HEK293 (cell line): ENCODE results near the gene ZNF599.

Experiments
- GFI1B ChIP-seq: fragments of 450-650 bp; formaldehyde crosslinking; IDR thresholded peaks from 2 replicates; pipeline ENCODE4 v1.5.1; 2016; ENCODE audit warnings: missing biosample characterization, missing genetic modification characterization
- KLF10 ChIP-seq: fragments of 450-650 bp; IDR thresholded peaks from 2 replicates; pipeline ENCODE4 v1.5.1; 2018; ENCODE audit warnings: missing biosample characterization, mild to moderate bottlenecking, missing genetic modification characterization
- PATZ1 ChIP-seq: fragments of 450-650 bp; formaldehyde crosslinking; IDR thresholded peaks from 2 replicates; pipeline ENCODE4 v1.5.1; 2016; ENCODE audit warnings: missing biosample characterization, missing genetic modification characterization
- REPIN1 ChIP-seq: fragments of 450-650 bp; formaldehyde crosslinking; IDR thresholded peaks from 2 replicates; pipeline ENCODE4 v1.5.1; 2017; ENCODE audit warnings: missing biosample characterization, missing genetic modification characterization, low read depth
- SCRT1 ChIP-seq: fragments of 450-650 bp; formaldehyde crosslinking; IDR thresholded peaks from 2 replicates; pipeline ENCODE4 v1.5.1; 2016; ENCODE audit warnings: missing biosample characterization, missing genetic modification characterization, borderline replicate concordance
- ZNF146 ChIP-seq: fragments of 450-650 bp; formaldehyde crosslinking; IDR thresholded peaks from 2 replicates; pipeline ENCODE4 v1.5.1; 2016; ENCODE audit warnings: missing biosample characterization, missing genetic modification characterization
- ZNF155 ChIP-seq: fragments of 450-650 bp; formaldehyde crosslinking; IDR thresholded peaks from 2 replicates; pipeline ENCODE4 v1.5.1; 2016; ENCODE audit warnings: missing biosample characterization, missing genetic modification characterization
- ZNF157 ChIP-seq: fragments of 450-650 bp; formaldehyde crosslinking; IDR thresholded peaks from 2 replicates; pipeline ENCODE4 v1.5.1; 2016; ENCODE audit warnings: missing biosample characterization, missing genetic modification characterization
- ZNF174 ChIP-seq: fragments of 450-650 bp; formaldehyde crosslinking; IDR thresholded peaks from 2 replicates; pipeline ENCODE4 v1.5.0; 2017; ENCODE audit warnings: missing biosample characterization, mild to moderate bottlenecking, missing genetic modification characterization
- ZNF2 ChIP-seq: fragments of 450-650 bp; formaldehyde crosslinking; IDR thresholded peaks from 2 replicates; pipeline ENCODE4 v1.5.1; 2016; ENCODE audit warnings: missing biosample characterization, missing genetic modification characterization
- ZNF202 ChIP-seq: fragments of 450-650 bp; formaldehyde crosslinking; IDR thresholded peaks from 2 replicates; pipeline ENCODE4 v1.5.1; 2016; ENCODE audit warnings: missing biosample characterization, missing genetic modification characterization, borderline replicate concordance
- ZNF239 ChIP-seq: fragments of 450-650 bp; formaldehyde crosslinking; IDR thresholded peaks from 2 replicates; pipeline ENCODE4 v1.5.1; 2016; ENCODE audit warnings: missing biosample characterization, missing genetic modification characterization
- ZNF302 ChIP-seq: fragments of 450-650 bp; formaldehyde crosslinking; IDR thresholded peaks from 2 replicates; pipeline ENCODE4 v1.5.1; 2016; ENCODE audit warnings: missing biosample characterization, missing genetic modification characterization, low read depth
- ZNF350 ChIP-seq: fragments of 450-650 bp; formaldehyde crosslinking; IDR thresholded peaks from 2 replicates; pipeline ENCODE4 v1.5.0; 2017; ENCODE audit warnings: missing biosample characterization, mild to moderate bottlenecking, missing genetic modification characterization
- ZNF449 ChIP-seq: fragments of 450-650 bp; formaldehyde crosslinking; IDR thresholded peaks from 2 replicates; pipeline ENCODE4 v1.5.1; 2017; ENCODE audit warnings: missing biosample characterization, mild to moderate bottlenecking, missing genetic modification characterization, moderate library complexity
- ZNF48 ChIP-seq: fragments of 450-650 bp; formaldehyde crosslinking; IDR thresholded peaks from 2 replicates; pipeline ENCODE4 v1.5.1; 2016; ENCODE audit warnings: missing biosample characterization, missing genetic modification characterization
- ZNF501 ChIP-seq: fragments of 450-650 bp; formaldehyde crosslinking; IDR thresholded peaks from 2 replicates; pipeline ENCODE4 v1.5.1; 2016; ENCODE audit warnings: missing biosample characterization, missing genetic modification characterization
- ZNF561 ChIP-seq: fragments of 450-650 bp; IDR thresholded peaks from 2 replicates; pipeline ENCODE4 v1.5.1; 2018; ENCODE audit warnings: missing biosample characterization, missing genetic modification characterization, borderline replicate concordance
- ZNF596 ChIP-seq: fragments of 450-650 bp; IDR thresholded peaks from 2 replicates; pipeline ENCODE4 v1.5.0; 2018; ENCODE audit warnings: missing biosample characterization, mild to moderate bottlenecking, missing genetic modification characterization, moderate library complexity
- ZNF621 ChIP-seq: fragments of 450-650 bp; formaldehyde crosslinking; IDR thresholded peaks from 2 replicates; pipeline ENCODE4 v1.5.1; 2017; ENCODE audit warnings: missing biosample characterization, missing genetic modification characterization
- ZNF639 ChIP-seq: fragments of 450-650 bp; formaldehyde crosslinking; IDR thresholded peaks from 2 replicates; pipeline ENCODE4 v1.5.1; 2016; ENCODE audit warnings: missing biosample characterization, missing genetic modification characterization
- ZNF670 ChIP-seq: fragments of 450-650 bp; formaldehyde crosslinking; IDR thresholded peaks from 2 replicates; pipeline ENCODE4 v1.5.1; 2016; ENCODE audit warnings: missing biosample characterization, missing genetic modification characterization, low read depth
- ZNF785 ChIP-seq: fragments of 450-650 bp; formaldehyde crosslinking; IDR thresholded peaks from 2 replicates; pipeline ENCODE4 v1.5.1; 2016; ENCODE audit warnings: missing biosample characterization, missing genetic modification characterization
- ZSCAN5A ChIP-seq: fragments of 450-650 bp; formaldehyde crosslinking; IDR thresholded peaks from 2 replicates; pipeline ENCODE4 v1.5.1; 2016; ENCODE audit warnings: missing biosample characterization, missing genetic modification characterization
- TF ChIP-seq, protein P1 (sequence below): fragments of 450-650 bp; formaldehyde crosslinking; IDR thresholded peaks from 2 replicates; pipeline ENCODE4 v1.5.1; 2016; ENCODE audit warnings: missing biosample characterization, missing genetic modification characterization, borderline replicate concordance
- TF ChIP-seq, protein P2 (sequence below): fragments of 450-650 bp; formaldehyde crosslinking; IDR thresholded peaks from 2 replicates; pipeline ENCODE4 v1.5.1; 2017; ENCODE audit warnings: missing biosample characterization, missing genetic modification characterization

ZNF599 gene

DNA sequence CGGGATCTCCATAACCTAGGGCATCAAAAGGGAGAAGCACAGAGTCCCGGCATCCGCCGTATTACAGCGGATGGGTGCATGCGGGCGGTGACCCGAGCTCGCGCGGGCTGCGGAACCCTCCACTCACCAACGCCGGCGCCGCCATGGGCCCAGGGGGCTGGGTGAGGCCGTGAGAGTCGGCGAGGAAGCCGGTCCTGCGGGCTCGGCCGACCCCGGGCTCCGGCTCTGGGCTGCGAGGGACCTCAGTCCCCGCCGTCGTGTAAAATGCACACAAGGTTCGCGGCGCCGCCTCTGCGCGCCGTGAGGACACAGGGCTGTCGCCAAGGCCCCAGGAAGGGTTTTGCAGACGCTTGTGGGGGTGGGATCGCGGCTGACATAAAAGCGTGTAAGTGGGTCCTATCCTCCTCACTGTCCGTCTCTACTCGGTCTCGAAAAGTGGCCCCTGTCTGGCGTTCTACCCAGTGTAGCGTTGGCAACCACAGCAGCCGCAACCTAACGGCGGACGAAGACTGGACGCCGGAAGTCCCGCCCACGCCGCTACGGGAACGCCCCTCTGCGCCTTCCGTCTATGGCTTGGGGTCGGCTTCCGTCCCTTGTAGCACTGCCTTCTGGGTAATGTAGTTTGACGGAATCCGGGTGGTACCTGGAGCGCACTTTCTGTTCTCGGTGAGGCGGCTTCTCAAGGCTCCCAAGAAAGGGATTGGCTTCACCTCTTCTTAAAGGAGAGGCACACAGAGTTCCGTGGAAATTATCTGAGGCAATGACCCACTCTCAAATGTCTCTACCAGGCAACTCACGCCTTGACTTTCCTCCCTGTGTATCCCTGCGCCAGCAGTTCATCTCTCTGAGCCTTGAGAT, at the start of gene ZNF599 (continued):
- TF ChIP-seq, protein P1, sequence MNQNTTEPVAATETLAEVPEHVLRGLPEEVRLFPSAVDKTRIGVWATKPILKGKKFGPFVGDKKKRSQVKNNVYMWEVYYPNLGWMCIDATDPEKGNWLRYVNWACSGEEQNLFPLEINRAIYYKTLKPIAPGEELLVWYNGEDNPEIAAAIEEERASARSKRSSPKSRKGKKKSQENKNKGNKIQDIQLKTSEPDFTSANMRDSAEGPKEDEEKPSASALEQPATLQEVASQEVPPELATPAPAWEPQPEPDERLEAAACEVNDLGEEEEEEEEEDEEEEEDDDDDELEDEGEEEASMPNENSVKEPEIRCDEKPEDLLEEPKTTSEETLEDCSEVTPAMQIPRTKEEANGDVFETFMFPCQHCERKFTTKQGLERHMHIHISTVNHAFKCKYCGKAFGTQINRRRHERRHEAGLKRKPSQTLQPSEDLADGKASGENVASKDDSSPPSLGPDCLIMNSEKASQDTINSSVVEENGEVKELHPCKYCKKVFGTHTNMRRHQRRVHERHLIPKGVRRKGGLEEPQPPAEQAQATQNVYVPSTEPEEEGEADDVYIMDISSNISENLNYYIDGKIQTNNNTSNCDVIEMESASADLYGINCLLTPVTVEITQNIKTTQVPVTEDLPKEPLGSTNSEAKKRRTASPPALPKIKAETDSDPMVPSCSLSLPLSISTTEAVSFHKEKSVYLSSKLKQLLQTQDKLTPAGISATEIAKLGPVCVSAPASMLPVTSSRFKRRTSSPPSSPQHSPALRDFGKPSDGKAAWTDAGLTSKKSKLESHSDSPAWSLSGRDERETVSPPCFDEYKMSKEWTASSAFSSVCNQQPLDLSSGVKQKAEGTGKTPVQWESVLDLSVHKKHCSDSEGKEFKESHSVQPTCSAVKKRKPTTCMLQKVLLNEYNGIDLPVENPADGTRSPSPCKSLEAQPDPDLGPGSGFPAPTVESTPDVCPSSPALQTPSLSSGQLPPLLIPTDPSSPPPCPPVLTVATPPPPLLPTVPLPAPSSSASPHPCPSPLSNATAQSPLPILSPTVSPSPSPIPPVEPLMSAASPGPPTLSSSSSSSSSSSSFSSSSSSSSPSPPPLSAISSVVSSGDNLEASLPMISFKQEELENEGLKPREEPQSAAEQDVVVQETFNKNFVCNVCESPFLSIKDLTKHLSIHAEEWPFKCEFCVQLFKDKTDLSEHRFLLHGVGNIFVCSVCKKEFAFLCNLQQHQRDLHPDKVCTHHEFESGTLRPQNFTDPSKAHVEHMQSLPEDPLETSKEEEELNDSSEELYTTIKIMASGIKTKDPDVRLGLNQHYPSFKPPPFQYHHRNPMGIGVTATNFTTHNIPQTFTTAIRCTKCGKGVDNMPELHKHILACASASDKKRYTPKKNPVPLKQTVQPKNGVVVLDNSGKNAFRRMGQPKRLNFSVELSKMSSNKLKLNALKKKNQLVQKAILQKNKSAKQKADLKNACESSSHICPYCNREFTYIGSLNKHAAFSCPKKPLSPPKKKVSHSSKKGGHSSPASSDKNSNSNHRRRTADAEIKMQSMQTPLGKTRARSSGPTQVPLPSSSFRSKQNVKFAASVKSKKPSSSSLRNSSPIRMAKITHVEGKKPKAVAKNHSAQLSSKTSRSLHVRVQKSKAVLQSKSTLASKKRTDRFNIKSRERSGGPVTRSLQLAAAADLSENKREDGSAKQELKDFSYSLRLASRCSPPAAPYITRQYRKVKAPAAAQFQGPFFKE (tag by site-specific recombination): no peak
- TF ChIP-seq ZNF639 (tag by site-specific recombination): no peak
- no peak for TF ChIP-seq ZNF501 (tag by site-specific recombination)
- no peak for TF ChIP-seq GFI1B (tag by site-specific recombination)
- no peak for TF ChIP-seq ZNF155 (tag by site-specific recombination)
- no peak for TF ChIP-seq SCRT1
- no peak for TF ChIP-seq PATZ1 (tag by site-specific recombination)
- no peak for TF ChIP-seq ZNF302
- TF ChIP-seq ZNF561 (tag by site-specific recombination): peak; percentile 52; the same call in 1 of the 2 replicates
- TF ChIP-seq, protein P2, sequence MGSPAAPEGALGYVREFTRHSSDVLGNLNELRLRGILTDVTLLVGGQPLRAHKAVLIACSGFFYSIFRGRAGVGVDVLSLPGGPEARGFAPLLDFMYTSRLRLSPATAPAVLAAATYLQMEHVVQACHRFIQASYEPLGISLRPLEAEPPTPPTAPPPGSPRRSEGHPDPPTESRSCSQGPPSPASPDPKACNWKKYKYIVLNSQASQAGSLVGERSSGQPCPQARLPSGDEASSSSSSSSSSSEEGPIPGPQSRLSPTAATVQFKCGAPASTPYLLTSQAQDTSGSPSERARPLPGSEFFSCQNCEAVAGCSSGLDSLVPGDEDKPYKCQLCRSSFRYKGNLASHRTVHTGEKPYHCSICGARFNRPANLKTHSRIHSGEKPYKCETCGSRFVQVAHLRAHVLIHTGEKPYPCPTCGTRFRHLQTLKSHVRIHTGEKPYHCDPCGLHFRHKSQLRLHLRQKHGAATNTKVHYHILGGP (tag by site-specific recombination): no peak
- no peak for TF ChIP-seq ZNF157 (tag by site-specific recombination)
- no peak for TF ChIP-seq ZNF670 (tag by site-specific recombination)
- no peak for TF ChIP-seq ZNF596 (tag by site-specific recombination)
- no peak; the same call in 1 of the 2 replicates for TF ChIP-seq ZSCAN5A
- TF ChIP-seq ZNF449 (tag by site-specific recombination): no peak
- TF ChIP-seq REPIN1 (tag by site-specific recombination): no peak
- TF ChIP-seq ZNF239 (tag by site-specific recombination): no peak
- no peak for TF ChIP-seq ZNF146 (tag by site-specific recombination)
- no peak for TF ChIP-seq ZNF48 (tag by site-specific recombination)
- peak; percentile 83 for TF ChIP-seq ZNF2 (tag by site-specific recombination)
- no peak for TF ChIP-seq ZNF174
- TF ChIP-seq ZNF785: no peak; the same call in 1 of the 2 replicates
- no peak for TF ChIP-seq ZNF202
- 0 out of 2 replicates have a peak, but pooled peaks have one; percentile 53 for TF ChIP-seq ZNF350 (tag by site-specific recombination)
- no peak for TF ChIP-seq KLF10 (tag by site-specific recombination)
- TF ChIP-seq ZNF621 (tag by site-specific recombination): no peak
